Measurements from ENCODE around the gene CUEDC2.

The CUEDC2 gene

GRCh38 chr10:102461187-102462054 lies 29.0 kb upstream of the CUEDC2 start (continued):
- TF ChIP-seq, protein P1, sequence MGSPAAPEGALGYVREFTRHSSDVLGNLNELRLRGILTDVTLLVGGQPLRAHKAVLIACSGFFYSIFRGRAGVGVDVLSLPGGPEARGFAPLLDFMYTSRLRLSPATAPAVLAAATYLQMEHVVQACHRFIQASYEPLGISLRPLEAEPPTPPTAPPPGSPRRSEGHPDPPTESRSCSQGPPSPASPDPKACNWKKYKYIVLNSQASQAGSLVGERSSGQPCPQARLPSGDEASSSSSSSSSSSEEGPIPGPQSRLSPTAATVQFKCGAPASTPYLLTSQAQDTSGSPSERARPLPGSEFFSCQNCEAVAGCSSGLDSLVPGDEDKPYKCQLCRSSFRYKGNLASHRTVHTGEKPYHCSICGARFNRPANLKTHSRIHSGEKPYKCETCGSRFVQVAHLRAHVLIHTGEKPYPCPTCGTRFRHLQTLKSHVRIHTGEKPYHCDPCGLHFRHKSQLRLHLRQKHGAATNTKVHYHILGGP (tag by site-specific recombination; IDR thresholded peaks at IDR 0.05): no peak
- peak; percentile 89 for TF ChIP-seq ZBTB8A (tag by site-specific recombination; IDR thresholded peaks at IDR 0.05)
- TF ChIP-seq, protein P2, sequence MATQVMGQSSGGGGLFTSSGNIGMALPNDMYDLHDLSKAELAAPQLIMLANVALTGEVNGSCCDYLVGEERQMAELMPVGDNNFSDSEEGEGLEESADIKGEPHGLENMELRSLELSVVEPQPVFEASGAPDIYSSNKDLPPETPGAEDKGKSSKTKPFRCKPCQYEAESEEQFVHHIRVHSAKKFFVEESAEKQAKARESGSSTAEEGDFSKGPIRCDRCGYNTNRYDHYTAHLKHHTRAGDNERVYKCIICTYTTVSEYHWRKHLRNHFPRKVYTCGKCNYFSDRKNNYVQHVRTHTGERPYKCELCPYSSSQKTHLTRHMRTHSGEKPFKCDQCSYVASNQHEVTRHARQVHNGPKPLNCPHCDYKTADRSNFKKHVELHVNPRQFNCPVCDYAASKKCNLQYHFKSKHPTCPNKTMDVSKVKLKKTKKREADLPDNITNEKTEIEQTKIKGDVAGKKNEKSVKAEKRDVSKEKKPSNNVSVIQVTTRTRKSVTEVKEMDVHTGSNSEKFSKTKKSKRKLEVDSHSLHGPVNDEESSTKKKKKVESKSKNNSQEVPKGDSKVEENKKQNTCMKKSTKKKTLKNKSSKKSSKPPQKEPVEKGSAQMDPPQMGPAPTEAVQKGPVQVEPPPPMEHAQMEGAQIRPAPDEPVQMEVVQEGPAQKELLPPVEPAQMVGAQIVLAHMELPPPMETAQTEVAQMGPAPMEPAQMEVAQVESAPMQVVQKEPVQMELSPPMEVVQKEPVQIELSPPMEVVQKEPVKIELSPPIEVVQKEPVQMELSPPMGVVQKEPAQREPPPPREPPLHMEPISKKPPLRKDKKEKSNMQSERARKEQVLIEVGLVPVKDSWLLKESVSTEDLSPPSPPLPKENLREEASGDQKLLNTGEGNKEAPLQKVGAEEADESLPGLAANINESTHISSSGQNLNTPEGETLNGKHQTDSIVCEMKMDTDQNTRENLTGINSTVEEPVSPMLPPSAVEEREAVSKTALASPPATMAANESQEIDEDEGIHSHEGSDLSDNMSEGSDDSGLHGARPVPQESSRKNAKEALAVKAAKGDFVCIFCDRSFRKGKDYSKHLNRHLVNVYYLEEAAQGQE (tag by site-specific recombination; IDR thresholded peaks at IDR 0.05): peak; percentile 92
- TF ChIP-seq ZNF223 (tag by site-specific recombination; IDR thresholded peaks at IDR 0.05): no peak
- no peak for TF ChIP-seq MZF1 (tag by site-specific recombination; IDR thresholded peaks at IDR 0.05; ENCODE audit: borderline replicate concordance)
- TF ChIP-seq MYNN (tag by site-specific recombination; IDR thresholded peaks at IDR 0.05; ENCODE audit: borderline replicate concordance): 0 out of 2 replicates have a peak, but pooled peaks have one; percentile 8
- no peak for TF ChIP-seq ZNF37A (tag by site-specific recombination; IDR thresholded peaks at IDR 0.05)
- TF ChIP-seq, protein P3, sequence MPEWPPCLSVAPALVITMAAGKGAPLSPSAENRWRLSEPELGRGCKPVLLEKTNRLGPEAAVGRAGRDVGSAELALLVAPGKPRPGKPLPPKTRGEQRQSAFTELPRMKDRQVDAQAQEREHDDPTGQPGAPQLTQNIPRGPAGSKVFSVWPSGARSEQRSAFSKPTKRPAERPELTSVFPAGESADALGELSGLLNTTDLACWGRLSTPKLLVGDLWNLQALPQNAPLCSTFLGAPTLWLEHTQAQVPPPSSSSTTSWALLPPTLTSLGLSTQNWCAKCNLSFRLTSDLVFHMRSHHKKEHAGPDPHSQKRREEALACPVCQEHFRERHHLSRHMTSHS (tag by site-specific recombination; IDR thresholded peaks at IDR 0.05): no peak
- TF ChIP-seq ZNF302 (tag by site-specific recombination; IDR thresholded peaks at IDR 0.05; ENCODE audit: low read depth): no peak
- no peak for TF ChIP-seq ZNF747 (tag by site-specific recombination; IDR thresholded peaks at IDR 0.05)
- no peak for TF ChIP-seq ZNF548 (tag by site-specific recombination; IDR thresholded peaks at IDR 0.05)
- no peak for TF ChIP-seq ZNF169 (tag by site-specific recombination; IDR thresholded peaks at IDR 0.05)
- TF ChIP-seq ZSCAN30 (tag by site-specific recombination; IDR thresholded peaks at IDR 0.05): peak; percentile 85; the same call in 1 of the 2 replicates
- TF ChIP-seq TCF7L2 (IDR thresholded peaks at IDR 0.05; ENCODE audit: borderline replicate concordance, low read depth, low read length): no peak
- TF ChIP-seq ZNF311 (tag by site-specific recombination; IDR thresholded peaks at IDR 0.05; ENCODE audit: borderline replicate concordance): no peak
- no peak for TF ChIP-seq ZNF670 (tag by site-specific recombination; IDR thresholded peaks at IDR 0.05; ENCODE audit: low read depth)
- TF ChIP-seq ZFP69B (tag by site-specific recombination; IDR thresholded peaks at IDR 0.05): peak; percentile 97
- TF ChIP-seq, protein P4, sequence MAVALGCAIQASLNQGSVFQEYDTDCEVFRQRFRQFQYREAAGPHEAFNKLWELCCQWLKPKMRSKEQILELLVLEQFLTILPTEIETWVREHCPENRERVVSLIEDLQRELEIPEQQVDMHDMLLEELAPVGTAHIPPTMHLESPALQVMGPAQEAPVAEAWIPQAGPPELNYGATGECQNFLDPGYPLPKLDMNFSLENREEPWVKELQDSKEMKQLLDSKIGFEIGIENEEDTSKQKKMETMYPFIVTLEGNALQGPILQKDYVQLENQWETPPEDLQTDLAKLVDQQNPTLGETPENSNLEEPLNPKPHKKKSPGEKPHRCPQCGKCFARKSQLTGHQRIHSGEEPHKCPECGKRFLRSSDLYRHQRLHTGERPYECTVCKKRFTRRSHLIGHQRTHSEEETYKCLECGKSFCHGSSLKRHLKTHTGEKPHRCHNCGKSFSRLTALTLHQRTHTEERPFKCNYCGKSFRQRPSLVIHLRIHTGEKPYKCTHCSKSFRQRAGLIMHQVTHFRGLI (tag by site-specific recombination; IDR thresholded peaks at IDR 0.05): no peak; the same call in 1 of the 2 replicates
- peak; percentile 97 for TF ChIP-seq YY1 (tag by site-specific recombination; IDR thresholded peaks at IDR 0.05)
- peak; percentile 54; the same call in 1 of the 2 replicates for TF ChIP-seq ZFHX2 (tag by site-specific recombination; conservative IDR thresholded peaks at IDR 0.05)
- TF ChIP-seq ZFP3 (tag by site-specific recombination; IDR thresholded peaks at IDR 0.05; ENCODE audit: low read depth): no peak
- no peak for TF ChIP-seq HOXC10 (CRISPR knock-in tag; IDR thresholded peaks at IDR 0.05)
- peak; percentile 37 for TF ChIP-seq KLF10 (tag by site-specific recombination; IDR thresholded peaks at IDR 0.05)
- TF ChIP-seq ZNF202 (tag by site-specific recombination; IDR thresholded peaks at IDR 0.05; ENCODE audit: borderline replicate concordance): no peak
- TF ChIP-seq, protein P5, sequence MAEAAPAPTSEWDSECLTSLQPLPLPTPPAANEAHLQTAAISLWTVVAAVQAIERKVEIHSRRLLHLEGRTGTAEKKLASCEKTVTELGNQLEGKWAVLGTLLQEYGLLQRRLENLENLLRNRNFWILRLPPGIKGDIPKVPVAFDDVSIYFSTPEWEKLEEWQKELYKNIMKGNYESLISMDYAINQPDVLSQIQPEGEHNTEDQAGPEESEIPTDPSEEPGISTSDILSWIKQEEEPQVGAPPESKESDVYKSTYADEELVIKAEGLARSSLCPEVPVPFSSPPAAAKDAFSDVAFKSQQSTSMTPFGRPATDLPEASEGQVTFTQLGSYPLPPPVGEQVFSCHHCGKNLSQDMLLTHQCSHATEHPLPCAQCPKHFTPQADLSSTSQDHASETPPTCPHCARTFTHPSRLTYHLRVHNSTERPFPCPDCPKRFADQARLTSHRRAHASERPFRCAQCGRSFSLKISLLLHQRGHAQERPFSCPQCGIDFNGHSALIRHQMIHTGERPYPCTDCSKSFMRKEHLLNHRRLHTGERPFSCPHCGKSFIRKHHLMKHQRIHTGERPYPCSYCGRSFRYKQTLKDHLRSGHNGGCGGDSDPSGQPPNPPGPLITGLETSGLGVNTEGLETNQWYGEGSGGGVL (tag by site-specific recombination; IDR thresholded peaks at IDR 0.05): no peak
- peak; percentile 99 for TF ChIP-seq PATZ1 (tag by site-specific recombination; IDR thresholded peaks at IDR 0.05)
